Upper lobe of left lung (tissue), 6 donors: ENCODE data around the gene NEK11. TPM values are rescaled to one million over a fixed set of nuclear protein-coding genes. Genes with fewer than 3 reads are reported as not detected.
A peak's percentile ranks its signal among the peaks of the same experiment; 100 is the strongest.

Experiments
- ATAC-seq, 2 donors: fragments of 200-7000 bp; cut with Tn5 transposase; one replicate each; pipeline ENCODE4 v1.9.1; 2022; ENCODE audit warnings: mild to moderate bottlenecking in 2 of 2, moderate library complexity in 2 of 2; ENCODE audit not compliant: low FRiP score in 2 of 2
- DNase-seq, 2 donors: peaks; one replicate each; pipeline ENCODE4 v3.0.0-alpha.2; 2019 to 2020
- H3K27ac ChIP-seq, 4 donors: fragments of 200-600 bp; sonication (generic); one replicate each; pipeline ENCODE4 v1.5.1; 2016 to 2019
- H3K27me3 ChIP-seq, 4 donors: fragments of 200-600 bp; sonication (generic); one replicate each; pipeline ENCODE4 v1.5.1; 2017 to 2019
- H3K36me3 ChIP-seq, 4 donors: fragments of 200-600 bp; sonication (generic); one replicate each; pipeline ENCODE4 v1.5.1; 2016 to 2019
- H3K4me1 ChIP-seq, 4 donors: fragments of 200-600 bp; sonication (generic); one replicate each; pipeline ENCODE4 v1.5.1; 2018 to 2019
- H3K4me3 ChIP-seq, 4 donors: fragments of 200-600 bp; sonication (generic); one replicate each; pipeline ENCODE4 v1.5.1; 2017 to 2019; ENCODE audit warnings: mild to moderate bottlenecking in 2 of 4, moderate library complexity in 1 of 4
- H3K9me3 ChIP-seq, 4 donors: fragments of 200-600 bp; sonication (generic); one replicate each; pipeline ENCODE4 v1.5.1; 2018 to 2019
- CTCF ChIP-seq, 6 experiments: fragments of 450-650 bp in 4 of 6; fragments of 200-600 bp in 2 of 6; sonication (generic) in 2 of 6; IDR thresholded peaks; one replicate each; pipeline ENCODE4 v1.5.1; 2016 to 2019; ENCODE audit warnings: antibody characterized with exemption in 6 of 6
- EP300 ChIP-seq, 4 donors: sonication (generic); formaldehyde crosslinking; IDR thresholded peaks; one replicate each; pipeline ENCODE4 v1.5.1; 2017; ENCODE audit warnings: antibody characterized with exemption in 4 of 4, control low read depth in 2 of 4
- POLR2A ChIP-seq, 4 donors: fragments of 450-650 bp; IDR thresholded peaks; one replicate each; pipeline ENCODE4 v1.5.1; 2016 to 2017; ENCODE audit warnings: antibody characterized with exemption in 4 of 4, mild to moderate bottlenecking in 2 of 4
- POLR2AphosphoS5 ChIP-seq, 2 donors: sonication (generic); formaldehyde crosslinking; IDR thresholded peaks; one replicate each; pipeline ENCODE4 v1.5.1; 2017; ENCODE audit warnings: antibody characterized with exemption in 2 of 2
- WGBS, 2 donors: methylation state at CpG; one replicate each; pipeline ENCODE4 v1.1.5; 2017 to 2018; 5-methylcytosine and 5-hydroxymethylcytosine counted together
- total RNA-seq, 6 donors: library from RNA; depleted of rRNA in 4 of 6; stranded (reverse); fragments of >200 nt in 4 of 6; gene quantifications; one replicate each; pipeline versions ENCODE4 v1.1.0 to v1.2.1, GENCODE V29; 2016 to 2021
- donor health status: DM: no; HTN: no; CAD: no; lungs with moderate emphysema.
- donor health status: DM: no; HTN: yes; CAD: no; lungs with severe emphysema.

The NEK11 gene
- total RNA-seq = 10 to 100 TPM in 4 of 6 donors, 1 to 10 TPM in 2; 2.4 to 40.4 (median 14.6) TPM

DNA sequence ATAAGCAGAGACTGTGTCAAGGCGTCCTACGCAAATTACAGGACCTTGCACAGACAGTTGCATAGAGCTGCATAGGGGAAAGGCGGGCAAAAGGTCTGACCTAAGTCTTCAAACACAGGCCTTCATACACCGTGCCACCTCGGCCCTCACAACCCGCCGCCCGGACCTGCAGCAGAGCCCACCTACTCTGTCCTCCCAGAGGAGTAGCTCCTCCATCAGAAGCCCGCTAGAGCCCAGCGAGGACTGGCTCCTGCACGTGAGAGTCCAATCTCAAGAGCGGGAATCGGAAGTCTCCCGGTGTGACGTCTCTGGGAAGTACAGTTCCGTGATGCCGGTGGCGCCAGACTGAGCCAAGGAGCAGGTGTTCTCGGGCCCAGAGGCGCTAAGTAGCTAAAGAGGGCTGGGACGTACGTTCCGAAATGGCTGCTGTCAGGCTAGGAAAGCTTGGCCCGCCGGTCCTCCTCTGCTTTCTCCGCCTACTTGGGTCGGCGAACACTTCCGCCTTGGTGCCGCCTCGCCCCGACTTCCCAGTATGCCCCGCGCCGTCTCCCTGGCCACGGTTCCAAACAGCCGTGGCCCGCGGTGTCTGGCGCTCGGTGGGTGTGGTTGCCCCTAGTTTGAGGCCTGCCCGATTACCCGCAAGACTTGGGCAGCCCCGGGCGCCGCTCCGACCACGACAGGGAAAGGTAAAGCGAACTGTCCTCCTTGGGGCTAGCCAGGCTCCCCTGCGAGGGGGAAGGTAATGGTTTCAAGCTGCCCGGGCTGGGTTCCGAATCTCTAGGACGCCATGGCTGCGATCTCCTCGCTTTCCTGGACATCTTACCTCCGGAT lies at the start of gene NEK11, which contains the start of gene ASTE1:
Gene NEK11 (plus strand): TSS at position 557 of the 831 bp plus-strand sequence. CDS start 2,832 bp downstream, outside the sequence.
Gene ASTE1 (minus strand): TSS at position 505 of the 831 bp plus-strand sequence. CDS start 1,519 bp downstream, outside the sequence.
- Histone ChIP-seq H3K4me1 (peaks cover 15 to 35% (median 28%) of the 10 kb centered on the region in 4 donors), H3K9me3 (no peaks in the 10 kb centered on the region), H3K36me3 (peaks cover 0 to 10% (median 0%) of the 10 kb centered on the region in 4 donors), H3K27me3 (no peaks in the 10 kb centered on the region), H3K27ac (peak within 1 kb of the TSS; percentile 89 to 94 (median 92)), H3K4me3 (peak within 1 kb of the TSS; percentile 58 to 77 (median 70))
- TF ChIP-seq EP300 (IDR thresholded peaks at IDR 0.05) (no peak), POLR2AphosphoS5 (IDR thresholded peaks at IDR 0.05) (peak; percentile 81 to 85), POLR2A (IDR thresholded peaks at IDR 0.05) (peak in 3 of 4 donors; percentile 43 to 77 (median 75))
- DNase-seq (peak; percentile 94 to 97), ATAC-seq (peak; percentile 99 to 100)
- 1 to 3% methylated on average over 11 to 49 of the region's 56 CpGs for WGBS, 2 donors

GRCh38 chr3:130979117-130979516 lies 47.6 kb upstream of the NEK11 start:
- 95 to 100% methylated on average over 2 of the region's 2 CpGs for WGBS, 2 donors
- Histone ChIP-seq H3K27me3 (no peaks in the 10 kb centered on the region), H3K36me3 (peaks cover 0 to 59% (median 13%) of the 10 kb centered on the region in 4 donors)

GRCh38 chr3:130981469-130981868 lies 45.2 kb upstream of the NEK11 start:
- Histone ChIP-seq H3K4me3 (no peak overlapping the region), H3K4me1 (no peaks in the 10 kb centered on the region), H3K27ac (no peak overlapping the region), H3K36me3 (peaks cover 0 to 50% (median 7%) of the 10 kb centered on the region in 4 donors), H3K27me3 (no peaks in the 10 kb centered on the region), H3K9me3 (no peaks in the 10 kb centered on the region)
- TF ChIP-seq CTCF (IDR thresholded peaks at IDR 0.05) (no peak), EP300 (IDR thresholded peaks at IDR 0.05) (no peak), POLR2AphosphoS5 (IDR thresholded peaks at IDR 0.05) (no peak), POLR2A (IDR thresholded peaks at IDR 0.05) (no peak)
- ATAC-seq = no peak
- WGBS, 2 donors = 91 to 92% methylated on average over 2 of the region's 2 CpGs
- DNase-seq = no peak

More at GRCh38 chr3:130979117-130979516, 47.6 kb upstream of the NEK11 start:
- Histone ChIP-seq H3K4me3 (no peak overlapping the region), H3K4me1 (no peaks in the 10 kb centered on the region), H3K27ac (no peak overlapping the region), H3K9me3 (no peaks in the 10 kb centered on the region)
- ATAC-seq (no peak), DNase-seq (no peak)
- TF ChIP-seq EP300 (IDR thresholded peaks at IDR 0.05) (no peak), CTCF (IDR thresholded peaks at IDR 0.05) (no peak), POLR2A (IDR thresholded peaks at IDR 0.05) (no peak), POLR2AphosphoS5 (IDR thresholded peaks at IDR 0.05) (no peak)

DNA sequence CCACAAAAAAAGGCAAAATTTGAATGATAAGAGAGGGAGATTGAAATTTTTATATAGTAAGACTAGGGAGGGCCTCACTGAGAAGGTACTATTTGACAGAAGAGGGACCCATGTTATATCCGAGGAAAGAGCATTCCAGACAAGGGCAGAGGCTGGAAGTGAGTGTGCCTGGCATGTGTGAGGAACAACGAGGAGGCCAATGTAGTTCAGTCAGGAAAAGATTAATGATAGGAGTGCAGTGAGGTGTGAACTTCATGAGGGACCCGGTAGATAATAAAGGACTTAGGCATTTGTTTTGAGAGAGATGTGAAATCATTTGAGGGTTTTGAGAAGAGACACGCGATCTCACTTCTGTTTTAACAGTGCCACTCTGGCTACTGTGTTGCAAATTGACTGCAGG lies 36.4 kb upstream of the NEK11 start:
- Histone ChIP-seq H3K4me1 (no peaks in the 10 kb centered on the region), H3K4me3 (no peak overlapping the region), H3K36me3 (peaks cover 0 to 28% (median 8%) of the 10 kb centered on the region in 4 donors), H3K9me3 (no peaks in the 10 kb centered on the region), H3K27me3 (no peaks in the 10 kb centered on the region), H3K27ac (no peak overlapping the region)
- no peak for TF ChIP-seq CTCF (IDR thresholded peaks at IDR 0.05)
- TF ChIP-seq EP300 (IDR thresholded peaks at IDR 0.05) = no peak
- no peak for TF ChIP-seq POLR2A (IDR thresholded peaks at IDR 0.05)
- TF ChIP-seq POLR2AphosphoS5 (IDR thresholded peaks at IDR 0.05) = no peak
- no peak for DNase-seq
- 63 to 64% methylated on average over 5 of the region's 5 CpGs for WGBS, 2 donors
- ATAC-seq = no peak

GRCh38 chr3:130991126-130991525 lies 35.6 kb upstream of the NEK11 start:
- Histone ChIP-seq H3K27ac (no peak overlapping the region), H3K27me3 (no peaks in the 10 kb centered on the region), H3K36me3 (peaks cover 0 to 37% (median 8%) of the 10 kb centered on the region in 4 donors), H3K4me3 (no peak overlapping the region), H3K4me1 (no peaks in the 10 kb centered on the region), H3K9me3 (no peaks in the 10 kb centered on the region)
- 93 to 96% methylated on average over 5 of the region's 5 CpGs for WGBS, 2 donors
- TF ChIP-seq POLR2A (IDR thresholded peaks at IDR 0.05) (no peak), POLR2AphosphoS5 (IDR thresholded peaks at IDR 0.05) (no peak), EP300 (IDR thresholded peaks at IDR 0.05) (no peak), CTCF (IDR thresholded peaks at IDR 0.05) (no peak)
- no peak for DNase-seq
- no peak for ATAC-seq
